GM19372 (cell line): ENCODE results near the gene PGC.

Experiments
- ATAC-seq: cut with Tn5 transposase; IDR thresholded peaks from one replicate; pipeline ENCODE4 v1.9.1; 2021; ENCODE audit warnings: mild to moderate bottlenecking, low read depth, moderate library complexity; ENCODE audit not compliant: unreplicated experiment

Gene PGC

GRCh38 chr6:41747256-41748101 lies at the start of gene PGC:
Gene PGC (minus strand): TSS chr6:41747397. CDS start chr6:41747334, 63 bp downstream.
- no peak for ATAC-seq

DNA sequence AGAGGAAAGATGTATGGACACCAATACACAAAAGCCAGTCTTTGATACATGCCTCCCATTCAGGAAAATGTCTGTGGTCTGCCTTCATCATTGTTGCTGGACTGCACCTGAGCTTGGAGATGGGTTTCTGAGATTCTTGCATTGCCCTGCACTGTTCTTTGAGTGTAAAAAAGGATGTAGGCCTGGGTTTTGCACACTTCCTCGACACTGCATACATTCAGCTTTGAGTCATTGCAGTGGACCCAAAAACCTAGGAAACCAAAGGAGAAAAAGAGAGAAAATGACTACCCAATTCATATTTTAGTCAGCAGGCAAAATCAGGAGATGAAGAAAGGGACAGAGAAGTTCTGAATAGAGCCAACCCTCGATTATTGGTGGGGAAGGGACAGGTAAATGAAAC lies 49.3 kb upstream of the PGC start:
- ATAC-seq, result no peak

GRCh38 chr6:41791984-41792383 lies 44.8 kb upstream of the PGC start:
- ATAC-seq, result no peak

- ATAC-seq, result no peak
Measured at GRCh38 chr6:41791305-41791704, 44.1 kb upstream of the PGC start.

GRCh38 chr6:41790045-41790444 lies 42.8 kb upstream of the PGC start:
- ATAC-seq, result no peak

- ATAC-seq, result no peak
Measured at GRCh38 chr6:41789390-41789724, 42.2 kb upstream of the PGC start.

GRCh38 chr6:41787219-41787917 lies 40.2 kb upstream of the PGC start, which contains the start of gene TOMM6:
Gene TOMM6 (plus strand): TSS chr6:41787694. CDS start chr6:41787698, 4 bp downstream.
- ATAC-seq, result peak; percentile 78

- ATAC-seq, result peak; percentile 60
Measured at GRCh38 chr6:41786451-41787218, 39.4 kb upstream of the PGC start.

DNA sequence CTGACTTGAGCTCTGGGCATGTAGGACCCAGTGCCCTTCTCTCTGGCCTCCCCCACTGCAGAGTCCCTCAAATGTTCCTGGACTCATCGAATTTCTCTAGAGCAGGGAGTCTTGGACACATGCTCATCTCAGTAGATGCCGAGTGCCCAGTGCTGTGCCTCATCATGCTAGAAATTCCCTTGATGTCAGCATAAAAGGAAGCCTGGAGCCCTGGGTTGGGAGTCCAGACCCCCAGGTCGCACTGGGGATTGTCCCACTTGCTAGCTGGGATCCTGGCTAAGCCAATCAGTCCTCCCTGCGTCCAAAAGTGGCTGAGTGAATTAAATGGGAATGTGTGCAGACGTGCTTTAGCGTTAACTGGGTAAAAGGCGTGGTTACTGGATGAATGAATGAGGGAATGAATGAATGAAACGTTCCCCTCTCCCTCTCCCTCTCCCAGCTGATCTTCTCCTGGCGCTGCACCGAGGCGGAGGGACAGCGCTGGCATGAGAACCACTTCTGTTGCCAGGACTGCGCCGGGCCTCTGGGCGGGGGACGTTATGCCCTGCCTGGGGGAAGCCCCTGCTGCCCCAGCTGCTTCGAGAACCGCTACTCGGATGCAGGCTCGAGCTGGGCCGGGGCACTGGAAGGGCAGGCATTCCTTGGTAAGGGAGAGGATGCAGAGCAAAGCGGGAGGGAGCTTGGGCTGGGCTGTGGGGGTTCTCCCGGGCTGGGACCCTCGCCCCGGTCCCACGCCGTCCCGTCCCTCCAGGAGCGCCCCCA lies 38.7 kb upstream of the PGC start:
- ATAC-seq, result peak; percentile 0

DNA sequence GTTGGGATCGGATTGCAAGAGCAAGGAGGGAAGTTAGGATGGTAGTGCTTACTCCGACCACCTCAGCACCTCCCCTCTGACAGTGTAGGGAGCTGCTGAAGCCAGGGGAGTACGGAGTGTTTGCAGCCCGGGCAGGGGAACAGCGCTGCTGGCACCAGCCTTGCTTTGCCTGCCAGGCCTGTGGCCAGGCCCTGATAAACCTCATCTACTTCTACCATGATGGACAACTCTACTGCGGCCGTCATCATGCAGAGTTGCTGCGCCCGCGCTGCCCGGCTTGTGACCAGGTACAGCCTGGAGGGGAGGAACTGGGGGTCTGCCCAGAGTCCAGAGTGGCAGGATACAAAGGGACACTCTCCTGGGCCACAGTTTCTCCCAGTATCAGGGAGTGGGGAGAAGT lies 38.1 kb upstream of the PGC start:
- no peak for ATAC-seq

DNA sequence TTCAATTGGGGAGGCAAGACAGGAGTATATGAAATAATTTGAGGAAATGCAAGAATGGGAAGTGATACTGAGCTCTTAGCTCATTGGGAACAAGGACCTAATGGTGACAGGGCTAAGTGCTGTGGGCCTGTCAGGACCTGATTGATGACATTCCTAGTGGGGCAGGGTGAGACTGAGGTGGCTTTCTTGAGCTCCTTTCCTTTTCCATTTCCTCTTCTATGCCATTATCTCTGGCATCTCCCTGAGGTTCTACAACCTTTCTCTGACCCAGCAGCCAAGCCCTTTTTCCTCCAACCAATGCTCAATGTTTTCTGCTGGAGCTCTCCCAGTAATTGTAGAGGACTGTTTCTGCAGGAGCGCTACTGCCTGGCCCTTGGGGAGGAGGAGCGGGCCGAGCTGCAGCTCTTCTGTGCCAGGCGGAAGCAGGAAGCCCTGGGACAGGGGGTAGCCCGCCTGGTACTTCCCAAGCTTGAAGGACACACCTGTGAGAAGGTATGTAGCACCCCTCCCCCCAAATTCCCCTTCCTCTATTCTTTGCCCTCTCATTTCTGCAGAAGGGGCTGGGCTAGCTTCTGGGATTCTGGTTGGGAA lies 37.5 kb upstream of the PGC start:
- ATAC-seq, result no peak

DNA sequence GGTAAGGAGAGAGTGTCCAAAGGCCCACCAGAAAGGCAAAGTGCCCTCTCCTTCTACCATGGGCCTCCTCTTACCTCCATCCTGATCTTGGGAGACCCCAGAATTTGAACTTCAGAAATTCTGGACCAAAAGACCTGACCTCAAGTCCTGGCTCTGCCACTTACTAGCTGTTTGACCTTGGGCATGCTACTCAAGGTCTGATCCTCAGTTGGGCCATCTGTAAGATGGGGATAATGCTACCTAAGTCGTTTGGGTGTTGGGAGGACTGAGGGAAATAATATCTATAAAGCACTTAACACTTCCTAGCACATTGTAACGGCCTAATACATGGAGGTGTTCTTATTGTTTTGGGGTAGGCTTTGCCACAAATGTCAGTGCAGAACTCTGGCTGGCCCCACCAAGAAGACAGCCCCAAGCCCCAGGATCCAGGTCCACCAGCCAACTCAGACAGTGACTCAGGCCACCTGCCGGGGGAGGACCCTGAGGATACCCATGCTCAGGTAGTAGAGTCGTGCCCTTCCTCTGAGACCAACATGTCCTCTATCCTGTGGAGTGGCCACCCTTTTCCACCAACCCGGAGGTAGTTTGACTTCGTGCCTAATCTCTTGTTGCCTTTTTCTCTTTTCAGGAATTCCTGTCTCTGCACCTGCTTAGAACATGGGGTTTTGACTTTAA lies 36.0 kb upstream of the PGC start:
- no peak for ATAC-seq

DNA sequence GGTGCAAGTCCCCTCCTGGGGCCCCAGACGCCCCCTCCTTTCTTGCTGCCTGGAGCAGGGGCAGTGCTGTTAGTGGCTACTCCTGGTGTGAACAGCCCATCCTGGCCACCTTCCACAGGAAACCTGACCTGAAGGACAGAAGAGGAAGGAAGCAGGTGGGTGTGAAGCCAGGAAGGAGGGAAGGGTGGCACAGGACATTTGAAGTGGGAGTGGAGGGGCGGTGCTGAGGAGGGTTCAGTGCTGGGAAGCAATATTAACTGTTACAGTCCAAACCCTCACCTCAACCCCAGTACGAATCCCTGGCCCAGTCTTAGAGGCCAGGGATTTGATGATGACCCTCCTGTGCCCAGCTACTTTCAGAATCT lies 34.2 kb upstream of the PGC start:
- no peak for ATAC-seq

- ATAC-seq, result no peak
Measured at GRCh38 chr6:41780551-41781365, 33.6 kb upstream of the PGC start, which contains the start of gene PRICKLE4. Gene PRICKLE4 (plus strand): TSS chr6:41780782. CDS start chr6:41783474, 2,692 bp downstream.

- peak; percentile 96 for ATAC-seq
Measured at GRCh38 chr6:41779788-41780550, 32.8 kb upstream of the PGC start, which contains the start of gene FRS3. Gene FRS3 (minus strand): TSS chr6:41779900. CDS start chr6:41776987, 2,913 bp downstream.

DNA sequence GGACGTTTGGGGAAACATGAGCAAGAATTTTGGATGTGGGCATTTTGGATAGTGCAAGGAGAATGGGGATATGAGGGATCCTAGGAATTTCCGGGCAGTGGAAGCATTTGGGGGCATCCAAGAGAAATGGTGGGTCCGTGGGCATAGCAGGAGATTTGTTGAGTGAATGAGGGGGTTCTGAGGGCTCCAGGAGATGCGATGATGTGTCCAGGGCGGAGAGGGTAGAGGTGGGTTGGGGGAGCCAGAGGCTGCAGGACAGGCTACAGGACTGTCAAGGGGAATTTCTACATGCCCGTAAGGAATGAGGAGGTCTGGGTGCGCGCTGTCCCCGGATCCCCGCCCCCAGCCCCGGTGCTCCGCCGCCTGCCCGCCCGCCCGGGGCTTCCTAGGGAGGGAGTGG lies 32.1 kb upstream of the PGC start:
- no peak for ATAC-seq

- no peak for ATAC-seq
Measured at GRCh38 chr6:41778895-41779294, 31.7 kb upstream of the PGC start.
